ENCODE data around the gene INPP5E. TPM values are rescaled to one million over a fixed set of nuclear protein-coding genes. Genes with fewer than 3 reads are reported as not detected.
"Not testable (repeated sequence)": the region's sequence is repeated elsewhere in the genome, so short reads cannot be mapped to it uniquely, and the experiment has no call there.

Gene INPP5E
- total RNA-seq, 1 donor from 2014 or later, result 24.3 TPM

- not testable (repeated sequence) for DNase-seq (ENCODE audit: extremely low read depth, low read depth, low spot score)
Observed at GRCh38 chr9:136407061-136407460, 32.6 kb downstream of the INPP5E start.

GRCh38 chr9:136405904-136406303 is 33.7 kb downstream of the INPP5E start:
- not testable (repeated sequence) for DNase-seq (ENCODE audit: extremely low read depth, low read depth, low spot score)

GRCh38 chr9:136405481-136405880 is 34.2 kb downstream of the INPP5E start:
- no peak for DNase-seq (ENCODE audit: extremely low read depth, low read depth, low spot score)

GRCh38 chr9:136404801-136405136 is 34.9 kb downstream of the INPP5E start:
- DNase-seq (ENCODE audit: extremely low read depth, low read depth, low spot score), result no peak

- DNase-seq (ENCODE audit: extremely low read depth, low read depth, low spot score), result no peak
Observed at GRCh38 chr9:136403915-136404800, 35.5 kb downstream of the INPP5E start.

- no peak for DNase-seq (ENCODE audit: extremely low read depth, low read depth, low spot score)
Observed at GRCh38 chr9:136403538-136403914, 36.1 kb downstream of the INPP5E start.

- no peak for DNase-seq (ENCODE audit: extremely low read depth, low read depth, low spot score)
Observed at GRCh38 chr9:136402067-136402466, 37.6 kb downstream of the INPP5E start.

GRCh38 chr9:136401173-136401922 is 38.3 kb downstream of the INPP5E start:
- DNase-seq (ENCODE audit: extremely low read depth, low read depth, low spot score), result no peak

- no peak for DNase-seq (ENCODE audit: extremely low read depth, low read depth, low spot score)
Observed at GRCh38 chr9:136400038-136400834, 39.4 kb downstream of the INPP5E start, which contains the start of gene SNAPC4. Gene SNAPC4, minus strand, starts transcription at chr9:136400170. Its CDS starts 1,742 bp downstream, at chr9:136398428.

GRCh38 chr9:136399176-136400037 is 40.2 kb downstream of the INPP5E start:
- no peak for DNase-seq (ENCODE audit: extremely low read depth, low read depth, low spot score)

- no peak for DNase-seq (ENCODE audit: extremely low read depth, low read depth, low spot score)
Observed at GRCh38 chr9:136398286-136398685, 41.4 kb downstream of the INPP5E start.

GRCh38 chr9:136397643-136398042 is 42.0 kb downstream of the INPP5E start:
- no peak for DNase-seq (ENCODE audit: extremely low read depth, low read depth, low spot score)

GRCh38 chr9:136396219-136396515 is 43.5 kb downstream of the INPP5E start:
- no peak for DNase-seq (ENCODE audit: extremely low read depth, low read depth, low spot score)

GRCh38 chr9:136395345-136396218 is 44.1 kb downstream of the INPP5E start:
- no peak for DNase-seq (ENCODE audit: extremely low read depth, low read depth, low spot score)

- no peak for DNase-seq (ENCODE audit: extremely low read depth, low read depth, low spot score)
Observed at GRCh38 chr9:136395020-136395340, 44.7 kb downstream of the INPP5E start.

GRCh38 chr9:136394312-136395019 is 45.2 kb downstream of the INPP5E start:
- no peak for DNase-seq (ENCODE audit: extremely low read depth, low read depth, low spot score)

- no peak for DNase-seq (ENCODE audit: extremely low read depth, low read depth, low spot score)
Observed at GRCh38 chr9:136393531-136393930, 46.1 kb downstream of the INPP5E start.

- DNase-seq (ENCODE audit: extremely low read depth, low read depth, low spot score), result no peak
Observed at GRCh38 chr9:136392538-136393449, 46.9 kb downstream of the INPP5E start.

Data from glomerular endothelial cell (primary cell).